ENCODE data around the gene RAD9A. TPM values are rescaled to one million over a fixed set of nuclear protein-coding genes. Genes with fewer than 3 reads are reported as not detected.

Gene RAD9A
- total and polyA plus RNA-seq, 9 of the 15 experiments (the other 6 are each of a cell fraction or from before 2014, with no cell fraction given): 1.4 to 41.2 (median 16.1) TPM

DNA sequence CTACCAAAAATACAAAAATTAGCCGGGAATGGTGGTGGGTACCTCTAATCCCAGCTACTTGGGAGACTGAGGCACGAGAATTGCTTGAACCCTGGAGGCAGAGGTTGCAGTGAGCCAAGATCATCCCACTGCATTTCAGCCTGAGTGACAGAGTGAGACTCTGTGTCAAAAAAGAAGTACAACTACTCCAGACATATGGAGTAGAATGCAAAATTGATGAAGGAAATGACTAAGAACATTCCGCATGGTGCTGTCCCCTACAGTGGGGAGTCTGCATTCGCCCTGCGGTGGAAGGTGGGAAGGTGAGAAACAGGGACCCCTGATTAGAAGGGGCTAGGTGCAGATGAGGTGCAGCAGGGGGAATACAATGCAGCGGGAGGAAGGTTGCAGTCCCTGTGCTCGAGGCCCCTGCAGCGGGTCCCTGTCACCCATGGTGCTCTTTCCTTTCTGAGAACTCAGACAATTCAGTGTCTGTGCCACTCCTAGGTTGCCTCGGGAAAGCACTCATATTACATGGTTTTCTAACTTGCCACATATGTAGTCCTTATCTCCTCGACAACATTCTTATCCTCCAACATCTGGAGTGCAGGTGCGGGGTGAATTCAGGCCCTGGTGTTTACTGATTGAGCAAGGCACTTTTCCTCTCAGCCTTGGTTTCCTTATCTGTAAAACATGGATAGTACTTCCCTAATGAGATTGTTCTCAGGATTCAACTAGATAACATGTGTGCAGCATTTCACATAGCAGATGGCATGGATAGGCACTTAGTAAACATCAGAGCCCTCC, 43.6 kb upstream of the RAD9A start (continued):
- TF ChIP-seq MXI1 (IDR thresholded peaks at IDR 0.05; ENCODE audit: low read depth, low read length) (peak; percentile 68; the same call in 1 of the 2 replicates), ZNF263 (CRISPR knock-in tag; IDR thresholded peaks at IDR 0.05; ENCODE audit: borderline replicate concordance) (no peak; the same call in 1 of the 2 replicates), KHSRP (IDR thresholded peaks at IDR 0.05) (peak; percentile 70), CREM (IDR thresholded peaks at IDR 0.05; ENCODE audit: low read depth) (peak; percentile 40; the same call in 1 of the 2 replicates), GATA2 (CRISPR knock-in tag; IDR thresholded peaks at IDR 0.05) (peak; percentile 86), DACH1 (IDR thresholded peaks at IDR 0.05; ENCODE audit: partially characterized antibody) (peak; percentile 58), EWSR1 (IDR thresholded peaks at IDR 0.05; ENCODE audit: borderline replicate concordance, low read depth, partially characterized antibody) (no peak), ZNF274 (IDR thresholded peaks at IDR 0.05; ENCODE audit: borderline replicate concordance, low read depth, low read length) (peak; percentile 81), ZBTB17 (CRISPR knock-in tag; IDR thresholded peaks at IDR 0.05) (peak; percentile 48; the same call in 1 of the 2 replicates), L3MBTL2 (IDR thresholded peaks at IDR 0.05) (0 out of 2 replicates have a peak, but pooled peaks have one; percentile 29), TARDBP (IDR thresholded peaks at IDR 0.05) (peak; percentile 80; the same call in 1 of the 2 replicates), ARID1B (IDR thresholded peaks at IDR 0.05) (peak; percentile 97), MYNN (IDR thresholded peaks at IDR 0.05) (peak; percentile 75; the same call in 1 of the 2 replicates), MYNN (CRISPR knock-in tag; IDR thresholded peaks at IDR 0.05) (no peak), ZNF324 (CRISPR knock-in tag; IDR thresholded peaks at IDR 0.05) (peak; percentile 29; the same call in 1 of the 2 replicates), NFRKB (IDR thresholded peaks at IDR 0.05; ENCODE audit: low read depth) (no peak), PML (IDR thresholded peaks at IDR 0.05; ENCODE audit: low read length) (peak; percentile 98), ZNF239 (CRISPR knock-in tag; IDR thresholded peaks at IDR 0.05) (peak; percentile 67), KLF13 (tag; IDR thresholded peaks at IDR 0.05; ENCODE audit: borderline replicate concordance, low read depth) (no peak)
- TF ChIP-seq, protein P1, sequence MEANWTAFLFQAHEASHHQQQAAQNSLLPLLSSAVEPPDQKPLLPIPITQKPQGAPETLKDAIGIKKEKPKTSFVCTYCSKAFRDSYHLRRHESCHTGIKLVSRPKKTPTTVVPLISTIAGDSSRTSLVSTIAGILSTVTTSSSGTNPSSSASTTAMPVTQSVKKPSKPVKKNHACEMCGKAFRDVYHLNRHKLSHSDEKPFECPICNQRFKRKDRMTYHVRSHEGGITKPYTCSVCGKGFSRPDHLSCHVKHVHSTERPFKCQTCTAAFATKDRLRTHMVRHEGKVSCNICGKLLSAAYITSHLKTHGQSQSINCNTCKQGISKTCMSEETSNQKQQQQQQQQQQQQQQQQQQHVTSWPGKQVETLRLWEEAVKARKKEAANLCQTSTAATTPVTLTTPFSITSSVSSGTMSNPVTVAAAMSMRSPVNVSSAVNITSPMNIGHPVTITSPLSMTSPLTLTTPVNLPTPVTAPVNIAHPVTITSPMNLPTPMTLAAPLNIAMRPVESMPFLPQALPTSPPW (CRISPR knock-in tag; IDR thresholded peaks at IDR 0.05): peak; percentile 62
- TF ChIP-seq, protein P2, sequence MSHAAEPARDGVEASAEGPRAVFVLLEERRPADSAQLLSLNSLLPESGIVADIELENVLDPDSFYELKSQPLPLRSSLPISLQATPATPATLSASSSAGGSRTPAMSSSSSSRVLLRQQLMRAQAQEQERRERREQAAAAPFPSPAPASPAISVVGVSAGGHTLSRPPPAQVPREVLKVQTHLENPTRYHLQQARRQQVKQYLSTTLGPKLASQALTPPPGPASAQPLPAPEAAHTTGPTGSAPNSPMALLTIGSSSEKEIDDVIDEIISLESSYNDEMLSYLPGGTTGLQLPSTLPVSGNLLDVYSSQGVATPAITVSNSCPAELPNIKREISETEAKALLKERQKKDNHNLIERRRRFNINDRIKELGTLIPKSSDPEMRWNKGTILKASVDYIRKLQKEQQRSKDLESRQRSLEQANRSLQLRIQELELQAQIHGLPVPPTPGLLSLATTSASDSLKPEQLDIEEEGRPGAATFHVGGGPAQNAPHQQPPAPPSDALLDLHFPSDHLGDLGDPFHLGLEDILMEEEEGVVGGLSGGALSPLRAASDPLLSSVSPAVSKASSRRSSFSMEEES (CRISPR knock-in tag; IDR thresholded peaks at IDR 0.05): no peak
- TF ChIP-seq, protein P3, sequence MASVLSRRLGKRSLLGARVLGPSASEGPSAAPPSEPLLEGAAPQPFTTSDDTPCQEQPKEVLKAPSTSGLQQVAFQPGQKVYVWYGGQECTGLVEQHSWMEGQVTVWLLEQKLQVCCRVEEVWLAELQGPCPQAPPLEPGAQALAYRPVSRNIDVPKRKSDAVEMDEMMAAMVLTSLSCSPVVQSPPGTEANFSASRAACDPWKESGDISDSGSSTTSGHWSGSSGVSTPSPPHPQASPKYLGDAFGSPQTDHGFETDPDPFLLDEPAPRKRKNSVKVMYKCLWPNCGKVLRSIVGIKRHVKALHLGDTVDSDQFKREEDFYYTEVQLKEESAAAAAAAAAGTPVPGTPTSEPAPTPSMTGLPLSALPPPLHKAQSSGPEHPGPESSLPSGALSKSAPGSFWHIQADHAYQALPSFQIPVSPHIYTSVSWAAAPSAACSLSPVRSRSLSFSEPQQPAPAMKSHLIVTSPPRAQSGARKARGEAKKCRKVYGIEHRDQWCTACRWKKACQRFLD (CRISPR knock-in tag; IDR thresholded peaks at IDR 0.05): peak; percentile 82; the same call in 1 of the 2 replicates
- TF ChIP-seq, protein P4, sequence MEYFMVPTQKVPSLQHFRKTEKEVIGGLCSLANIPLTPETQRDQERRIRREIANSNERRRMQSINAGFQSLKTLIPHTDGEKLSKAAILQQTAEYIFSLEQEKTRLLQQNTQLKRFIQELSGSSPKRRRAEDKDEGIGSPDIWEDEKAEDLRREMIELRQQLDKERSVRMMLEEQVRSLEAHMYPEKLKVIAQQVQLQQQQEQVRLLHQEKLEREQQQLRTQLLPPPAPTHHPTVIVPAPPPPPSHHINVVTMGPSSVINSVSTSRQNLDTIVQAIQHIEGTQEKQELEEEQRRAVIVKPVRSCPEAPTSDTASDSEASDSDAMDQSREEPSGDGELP (CRISPR knock-in tag; IDR thresholded peaks at IDR 0.05; ENCODE audit: borderline replicate concordance): peak; percentile 33; the same call in 1 of the 2 replicates
- TF ChIP-seq, protein P5, sequence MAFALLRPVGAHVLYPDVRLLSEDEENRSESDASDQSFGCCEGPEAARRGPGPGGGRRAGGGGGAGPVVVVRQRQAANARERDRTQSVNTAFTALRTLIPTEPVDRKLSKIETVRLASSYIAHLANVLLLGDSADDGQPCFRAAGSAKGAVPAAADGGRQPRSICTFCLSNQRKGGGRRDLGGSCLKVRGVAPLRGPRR (CRISPR knock-in tag; IDR thresholded peaks at IDR 0.05): peak; percentile 36; the same call in 1 of the 2 replicates
